Pancreas (tissue), 10 donors: ENCODE data around the gene AUH. TPM values are rescaled to one million over a fixed set of nuclear protein-coding genes. Genes with fewer than 3 reads are reported as not detected.

Experiments used
- ATAC-seq, 4 donors: fragments of 200-7000 bp; cut with Tn5 transposase; one replicate each; pipeline versions ENCODE4 v1.8.0 to v1.9.1; 2020; ENCODE audit warnings: mild to moderate bottlenecking in 4 of 4, moderate library complexity in 4 of 4
- DNase-seq, 6 donors: peaks; one replicate each; pipeline ENCODE4 v3.0.0-alpha.2; 2020
- FAIRE-seq: peaks from 2 replicates; lab custom pipeline; 2012; peaks lifted over from hg19 to GRCh38; lab: Jason Lieb, UNC
- H3K27ac ChIP-seq, 4 donors: fragments of 200-600 bp; sonication (generic); 1 replicate in 3 of 4; 2 replicates in 1 of 4; pipeline versions ENCODE4 v1.5.0 to v1.8.0; 2020
- H3K27me3 ChIP-seq, 4 donors: fragments of 200-600 bp; one replicate each; pipeline ENCODE4 v1.8.0; 2021
- H3K36me3 ChIP-seq, 3 donors: fragments of 200-600 bp; sonication (generic) in 1 of 3; one replicate each; pipeline versions ENCODE4 v1.5.0 to v1.8.0; 2020 to 2021
- H3K4me1 ChIP-seq, 3 donors: fragments of 200-600 bp; one replicate each; pipeline ENCODE4 v1.8.0; 2021
- H3K4me3 ChIP-seq, 4 donors: fragments of 200-600 bp; sonication (generic) in 2 of 4; one replicate each; pipeline versions ENCODE4 v1.5.0 to v1.8.0; 2020 to 2021
- H3K9me3 ChIP-seq, 4 donors: fragments of 200-600 bp; one replicate each; pipeline ENCODE4 v1.8.0; 2021
- CTCF ChIP-seq, 4 donors: fragments of 200-600 bp; sonication (generic) in 3 of 4; IDR thresholded peaks; one replicate each; pipeline versions ENCODE4 v1.5.0 to v1.8.0; 2021; ENCODE audit warnings: antibody characterized with exemption in 4 of 4
- WGBS, 2 donors: extraction: QIAGEN DNeasy Blood & Tissue Kit; methylation state at CpG; one replicate each; pipeline ENCODE4 v1.1.7; 2013; 5-methylcytosine and 5-hydroxymethylcytosine counted together
- intact Hi-C, 3 donors: fragments of 100-400 bp; cut with DNase I; formaldehyde crosslinking; loops; one replicate each; pipeline versions ENCODE4 v1.11.1 to v1.14.2; 2022
- polyA plus RNA-seq, 2 donors: library from polyadenylated mRNA; stranded (reverse); fragments of 200-250 nt; gene quantifications; one replicate each; pipeline ENCODE4 v1.2.3, GENCODE V29; 2013
- total RNA-seq, 6 donors: library from RNA; stranded (reverse); fragmentation: NEBNext Ultra II Directional in 4 of 6; extraction: Animal tissue kit (Norgen Biotek cat#: 25700) in 4 of 6; gene quantifications; one replicate each; pipeline versions ENCODE4 v1.2.1 to v1.2.4, GENCODE V29; 2021 to 2023
- donor health status: healthy with polysubstance abuse.
- donor health status: DM: no; HTN: no; CAD: no; lungs with moderate emphysema.
- donor health status: DM: no; HTN: no; CAD: no.
- donor health status: control.
- donor health status: control.
- donor health status: Bipolar disorder and iron deficiency.
- donor health status: DM: yes; HTN: yes; CAD: no.
- donor health status: DM: no; HTN: no; CAD: no.
- donor health status: DM: no; HTN: no; CAD: no.
- donor health status: DM: yes; HTN: yes; CAD: no.

The AUH gene
- 10 to 100 TPM; 11.2 to 19.5 (median 14.5) TPM for total RNA-seq
- polyA plus RNA-seq, result 10 to 100 TPM; 14.5 to 18.2 TPM

- FAIRE-seq (no peak), DNase-seq (peak; percentile 81 to 97 (median 90)), ATAC-seq (peak; percentile 94 to 99 (median 98))
- 0% methylated on average over 73 to 82 of the region's 82 CpGs for WGBS, 2 donors
- peak within 1 kb of the TSS; percentile 78 to 98 (median 97) for H3K4me3 ChIP-seq
- peaks cover 9% of the 10 kb centered on the region in 3 donors for H3K4me1 ChIP-seq
- peak within 1 kb of the TSS; percentile 92 to 97 (median 95) for H3K27ac ChIP-seq
- intact Hi-C loops, result no loop called here
- no peak for TF ChIP-seq CTCF (IDR thresholded peaks at IDR 0.05)
- no peaks in the 10 kb centered on the region for H3K9me3 ChIP-seq
- H3K27me3 ChIP-seq, result no peaks in the 10 kb centered on the region
- peaks cover 0 to 4% (median 0%) of the 10 kb centered on the region in 3 donors for H3K36me3 ChIP-seq
These were observed at the start of gene AUH for GRCh38 chr9:91361291-91362050. Gene AUH (minus strand): TSS chr9:91361918. CDS start chr9:91361889, 29 bp downstream.

GRCh38 chr9:91411096-91411771 lies 49.5 kb upstream of the AUH start:
- FAIRE-seq, result no peak
- peak overlapping the region in 1 of 4 donors; percentile 12 for H3K27ac ChIP-seq
- intact Hi-C loops, result no loop called here

GRCh38 chr9:91410161-91410560 lies 48.4 kb upstream of the AUH start:
- no peak for TF ChIP-seq CTCF (IDR thresholded peaks at IDR 0.05)
- Histone ChIP-seq H3K27ac (no peak overlapping the region), H3K27me3 (no peaks in the 10 kb centered on the region), H3K9me3 (no peaks in the 10 kb centered on the region), H3K4me3 (no peak overlapping the region), H3K36me3 (peaks cover 0 to 19% (median 0%) of the 10 kb centered on the region in 3 donors), H3K4me1 (peaks cover 0 to 4% (median 0%) of the 10 kb centered on the region in 3 donors)
- no peak for DNase-seq
- no peak for FAIRE-seq
- intact Hi-C loops, result no loop called here
- ATAC-seq, result no peak
- 91 to 95% methylated on average over 12 of the region's 12 CpGs for WGBS, 2 donors

More at GRCh38 chr9:91411096-91411771, 49.5 kb upstream of the AUH start:
- ATAC-seq, result peak in 2 of 4 donors; percentile 40 to 62
- peaks cover 0 to 19% (median 0%) of the 10 kb centered on the region in 3 donors for H3K36me3 ChIP-seq
- no peaks in the 10 kb centered on the region for H3K9me3 ChIP-seq
- H3K4me3 ChIP-seq, result no peak overlapping the region
- H3K4me1 ChIP-seq, result peaks cover 0 to 10% (median 3%) of the 10 kb centered on the region in 3 donors
- H3K27me3 ChIP-seq, result no peaks in the 10 kb centered on the region
- DNase-seq, result no peak
- no peak for TF ChIP-seq CTCF (IDR thresholded peaks at IDR 0.05)
- WGBS, 2 donors, result 55 to 56% methylated on average over 5 of the region's 5 CpGs

GRCh38 chr9:91408475-91408874 lies 46.8 kb upstream of the AUH start:
- peaks cover 0 to 4% (median 0%) of the 10 kb centered on the region in 3 donors for H3K4me1 ChIP-seq
- no peak overlapping the region for H3K4me3 ChIP-seq
- ATAC-seq (no peak), FAIRE-seq (no peak), DNase-seq (no peak)
- intact Hi-C loops, result no loop called here
- 96 to 98% methylated on average over 1 of the region's 1 CpG for WGBS, 2 donors
- H3K36me3 ChIP-seq, result peaks cover 0 to 19% (median 0%) of the 10 kb centered on the region in 3 donors
- H3K27ac ChIP-seq, result no peak overlapping the region
- H3K27me3 ChIP-seq, result no peaks in the 10 kb centered on the region
- no peak for TF ChIP-seq CTCF (IDR thresholded peaks at IDR 0.05)
- no peaks in the 10 kb centered on the region for H3K9me3 ChIP-seq
